ENCODE results near the gene CFAP46. TPM values are rescaled to one million over a fixed set of nuclear protein-coding genes. Genes with fewer than 3 reads are reported as not detected.

Gene CFAP46
- total and polyA plus RNA-seq, 9 donors, result 0.50 to 22.4 (median 1.6) TPM; not detected in 1

- H3K9me3 ChIP-seq, result no peaks in the 10 kb centered on the region
- TF ChIP-seq POLR2A (IDR thresholded peaks at IDR 0.05) (no peak), EP300 (IDR thresholded peaks at IDR 0.05) (no peak), CTCF (IDR thresholded peaks at IDR 0.05) (no peak)
- H3K36me3 ChIP-seq, result no peaks in the 10 kb centered on the region
- DNase-seq, result no peak
- no peaks in the 10 kb centered on the region for H3K4me1 ChIP-seq (ENCODE audit: insufficient read depth)
- no peaks in the 10 kb centered on the region for H3K27me3 ChIP-seq
- no peak overlapping the region for H3K27ac ChIP-seq
- 82 to 97% (median 87%) methylated on average over 6 of the region's 6 CpGs for WGBS, 3 donors
- intact Hi-C loops (cut with DNase I), result no loop called here
- H3K4me3 ChIP-seq, result no peak overlapping the region
Observed at GRCh38 chr10:132762267-132762666, 180.1 kb downstream of the CFAP46 start.

GRCh38 chr10:132761395-132762060 is 180.8 kb downstream of the CFAP46 start:
- Histone ChIP-seq H3K4me1 (ENCODE audit: insufficient read depth) (no peaks in the 10 kb centered on the region), H3K9me3 (no peaks in the 10 kb centered on the region), H3K4me3 (no peak overlapping the region), H3K27ac (no peak overlapping the region), H3K36me3 (no peaks in the 10 kb centered on the region), H3K27me3 (no peaks in the 10 kb centered on the region)
- no peak for DNase-seq
- 96 to 97% (median 96%) methylated on average over 11 of the region's 11 CpGs for WGBS, 3 donors
- intact Hi-C loops (cut with DNase I), result no loop called here
- TF ChIP-seq POLR2A (IDR thresholded peaks at IDR 0.05), result no peak
- TF ChIP-seq EP300 (IDR thresholded peaks at IDR 0.05), result no peak
- no peak for TF ChIP-seq CTCF (IDR thresholded peaks at IDR 0.05)

- intact Hi-C loops (cut with DNase I), result no loop called here
- no peaks in the 10 kb centered on the region for H3K36me3 ChIP-seq
- no peaks in the 10 kb centered on the region for H3K9me3 ChIP-seq
- DNase-seq, result no peak
- no peaks in the 10 kb centered on the region for H3K27me3 ChIP-seq
- H3K4me3 ChIP-seq, result no peak overlapping the region
- H3K4me1 ChIP-seq (ENCODE audit: insufficient read depth), result no peaks in the 10 kb centered on the region
- no peak overlapping the region for H3K27ac ChIP-seq
- WGBS, 3 donors, result 93 to 97% (median 94%) methylated on average over 14 of the region's 14 CpGs
- TF ChIP-seq EP300 (IDR thresholded peaks at IDR 0.05), result no peak
- no peak for TF ChIP-seq POLR2A (IDR thresholded peaks at IDR 0.05)
- TF ChIP-seq CTCF (IDR thresholded peaks at IDR 0.05), result no peak
Observed at GRCh38 chr10:132758865-132759264, 183.5 kb downstream of the CFAP46 start.

Other genes starting within 250 kb of the CFAP46 start
- gene NKX6-2, start 156.4 kb downstream of the CFAP46 start, total RNA-seq, result not detected
- not detected for gene NKX6-2, start 156.4 kb downstream of the CFAP46 start, polyA plus RNA-seq
- under 1 TPM in 4 of 7 donors, not detected in 3; 0.07 to 0.92 (median 0.13) TPM for gene ADGRA1, start 145.4 kb upstream of the CFAP46 start, total RNA-seq
- not detected for gene ADGRA1, start 145.4 kb upstream of the CFAP46 start, polyA plus RNA-seq
- gene KNDC1, start 217.6 kb upstream of the CFAP46 start, total RNA-seq, result 10 to 100 TPM in 6 of 7 donors, 1 to 10 TPM in 1; 6.7 to 34.9 (median 18.6) TPM
- gene KNDC1, start 217.6 kb upstream of the CFAP46 start, polyA plus RNA-seq, result 1 to 10 TPM in 1 of 2 donors, under 1 TPM in 1; 0.67 to 5.6 TPM

Data from ovary (tissue), 9 donors.